Measurements from ENCODE around the gene RUBCNL.

RUBCNL gene

GRCh38 chr13:46303742-46304385 is 83.2 kb downstream of the RUBCNL start (continued):
- TF ChIP-seq ZBTB49 (tag by site-specific recombination; IDR thresholded peaks at IDR 0.05; ENCODE audit: low read depth): no peak
- no peak for TF ChIP-seq KLF17 (tag by site-specific recombination; IDR thresholded peaks at IDR 0.05)
- no peak for TF ChIP-seq MYNN (tag by site-specific recombination; IDR thresholded peaks at IDR 0.05; ENCODE audit: borderline replicate concordance)
- no peak for TF ChIP-seq BCL11A (tag by site-specific recombination; IDR thresholded peaks at IDR 0.05; ENCODE audit: low read depth)
- TF ChIP-seq, protein P1, sequence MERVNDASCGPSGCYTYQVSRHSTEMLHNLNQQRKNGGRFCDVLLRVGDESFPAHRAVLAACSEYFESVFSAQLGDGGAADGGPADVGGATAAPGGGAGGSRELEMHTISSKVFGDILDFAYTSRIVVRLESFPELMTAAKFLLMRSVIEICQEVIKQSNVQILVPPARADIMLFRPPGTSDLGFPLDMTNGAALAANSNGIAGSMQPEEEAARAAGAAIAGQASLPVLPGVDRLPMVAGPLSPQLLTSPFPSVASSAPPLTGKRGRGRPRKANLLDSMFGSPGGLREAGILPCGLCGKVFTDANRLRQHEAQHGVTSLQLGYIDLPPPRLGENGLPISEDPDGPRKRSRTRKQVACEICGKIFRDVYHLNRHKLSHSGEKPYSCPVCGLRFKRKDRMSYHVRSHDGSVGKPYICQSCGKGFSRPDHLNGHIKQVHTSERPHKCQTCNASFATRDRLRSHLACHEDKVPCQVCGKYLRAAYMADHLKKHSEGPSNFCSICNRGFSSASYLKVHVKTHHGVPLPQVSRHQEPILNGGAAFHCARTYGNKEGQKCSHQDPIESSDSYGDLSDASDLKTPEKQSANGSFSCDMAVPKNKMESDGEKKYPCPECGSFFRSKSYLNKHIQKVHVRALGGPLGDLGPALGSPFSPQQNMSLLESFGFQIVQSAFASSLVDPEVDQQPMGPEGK (tag by site-specific recombination; IDR thresholded peaks at IDR 0.05): no peak

GRCh38 chr13:46297361-46297811 is 89.7 kb downstream of the RUBCNL start:
- Histone ChIP-seq H3K9me3 (ENCODE audit: control insufficient read depth, insufficient read depth, low read depth, low read length) (no peaks in the 10 kb centered on the region), H3K27ac (ENCODE audit: extremely low read depth, low read depth, low read length) (no peak overlapping the region), H3K36me3 (ENCODE audit: control insufficient read depth in 2 of 2, insufficient read depth in 1 of 2, low read length in 2 of 2) (no peaks in the 10 kb centered on the region), H3K4me1 (ENCODE audit: control insufficient read depth, insufficient read depth, low read length) (no peaks in the 10 kb centered on the region), H3K4me3 (ENCODE audit: low read depth, low read length) (no peak overlapping the region)
- ChIA-PET POLR2A (no interaction called here), CTCF (interaction anchor here (0.7 kb wide), 1 partner anchor 203 kb away, joined by 3 read pairs; no protein-coding TSS in a partner anchor)
- no peak for TF ChIP-seq ZNF549 (tag by site-specific recombination; IDR thresholded peaks at IDR 0.05)
- no peak for TF ChIP-seq ZNF248 (tag by site-specific recombination; IDR thresholded peaks at IDR 0.05)
- TF ChIP-seq ZNF658 (tag by site-specific recombination; IDR thresholded peaks at IDR 0.05): no peak
- no peak for TF ChIP-seq SETDB1 (IDR thresholded peaks at IDR 0.05; ENCODE audit: insufficient read length, low read length)
- TF ChIP-seq, protein P2, sequence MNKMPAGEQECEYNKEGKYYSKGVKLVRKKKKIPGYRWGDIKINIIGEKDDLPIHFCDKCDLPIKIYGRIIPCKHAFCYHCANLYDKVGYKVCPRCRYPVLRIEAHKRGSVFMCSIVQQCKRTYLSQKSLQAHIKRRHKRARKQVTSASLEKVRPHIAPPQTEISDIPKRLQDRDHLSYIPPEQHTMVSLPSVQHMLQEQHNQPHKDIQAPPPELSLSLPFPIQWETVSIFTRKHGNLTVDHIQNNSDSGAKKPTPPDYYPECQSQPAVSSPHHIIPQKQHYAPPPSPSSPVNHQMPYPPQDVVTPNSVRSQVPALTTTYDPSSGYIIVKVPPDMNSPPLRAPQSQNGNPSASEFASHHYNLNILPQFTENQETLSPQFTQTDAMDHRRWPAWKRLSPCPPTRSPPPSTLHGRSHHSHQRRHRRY (tag by site-specific recombination; IDR thresholded peaks at IDR 0.05): no peak
- no peak for TF ChIP-seq ZNF776 (tag by site-specific recombination; IDR thresholded peaks at IDR 0.05; ENCODE audit: borderline replicate concordance)
- TF ChIP-seq ZNF624 (tag by site-specific recombination; IDR thresholded peaks at IDR 0.05): no peak
- no peak for TF ChIP-seq ZNF174 (tag by site-specific recombination; IDR thresholded peaks at IDR 0.05)
- no peak for TF ChIP-seq ZNF626 (tag by site-specific recombination; IDR thresholded peaks at IDR 0.05)
- no peak for TF ChIP-seq ZNF16 (tag by site-specific recombination; IDR thresholded peaks at IDR 0.05; ENCODE audit: low read depth)
- TF ChIP-seq ZBTB49 (tag by site-specific recombination; IDR thresholded peaks at IDR 0.05; ENCODE audit: low read depth): no peak
- no peak for TF ChIP-seq PRDM1 (tag by site-specific recombination; IDR thresholded peaks at IDR 0.05)
- no peak for TF ChIP-seq ZNF600 (tag by site-specific recombination; IDR thresholded peaks at IDR 0.05)
- no peak for TF ChIP-seq ZIC2 (tag by site-specific recombination; IDR thresholded peaks at IDR 0.05)
- TF ChIP-seq ZSCAN16 (tag by site-specific recombination; IDR thresholded peaks at IDR 0.05): no peak
- TF ChIP-seq, protein P3, sequence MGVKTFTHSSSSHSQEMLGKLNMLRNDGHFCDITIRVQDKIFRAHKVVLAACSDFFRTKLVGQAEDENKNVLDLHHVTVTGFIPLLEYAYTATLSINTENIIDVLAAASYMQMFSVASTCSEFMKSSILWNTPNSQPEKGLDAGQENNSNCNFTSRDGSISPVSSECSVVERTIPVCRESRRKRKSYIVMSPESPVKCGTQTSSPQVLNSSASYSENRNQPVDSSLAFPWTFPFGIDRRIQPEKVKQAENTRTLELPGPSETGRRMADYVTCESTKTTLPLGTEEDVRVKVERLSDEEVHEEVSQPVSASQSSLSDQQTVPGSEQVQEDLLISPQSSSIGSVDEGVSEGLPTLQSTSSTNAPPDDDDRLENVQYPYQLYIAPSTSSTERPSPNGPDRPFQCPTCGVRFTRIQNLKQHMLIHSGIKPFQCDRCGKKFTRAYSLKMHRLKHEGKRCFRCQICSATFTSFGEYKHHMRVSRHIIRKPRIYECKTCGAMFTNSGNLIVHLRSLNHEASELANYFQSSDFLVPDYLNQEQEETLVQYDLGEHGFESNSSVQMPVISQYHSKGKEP (tag by site-specific recombination; IDR thresholded peaks at IDR 0.05): no peak
- no peak for TF ChIP-seq ZNF404 (tag by site-specific recombination; IDR thresholded peaks at IDR 0.05)

Measured in HEK293 (cell line).